Activated CD4-positive, alpha-beta T cell treated with anti-CD3 and anti-CD28 coated beads, Interleukin-2, amount 10 ng/mL, durations not matched to agents 7 days and 5 days (primary cell): ENCODE measurements around the gene MRPL18. TPM values are rescaled to one million over a fixed set of nuclear protein-coding genes. Genes with fewer than 3 reads are reported as not detected.

Experiments
- CTCF ChIA-PET: fragments of 350-600 bp; sonication (Branson Sonifier 250); formaldehyde crosslinking; loops from one replicate; lab custom pipeline; 2021; ENCODE audit warnings: antibody characterized with exemption; lab: Charles Lee
- POLR2A ChIA-PET: fragments of 350-600 bp; sonication (Branson Sonifier 250); formaldehyde crosslinking; loops from one replicate; lab custom pipeline; 2021; ENCODE audit warnings: antibody characterized with exemption; lab: Charles Lee
- DNase-seq: peaks from one replicate; pipeline ENCODE4 v3.0.0-alpha.2; 2020
- H3K27ac Mint-ChIP-seq: one replicate; pipeline ENCODE4 v1.8.0; 2021; ENCODE audit warnings: mild to moderate bottlenecking, moderate library complexity, mixed read lengths
- H3K27me3 Mint-ChIP-seq: one replicate; pipeline ENCODE4 v1.8.0; 2021; ENCODE audit warnings: mixed read lengths
- H3K36me3 Mint-ChIP-seq: one replicate; pipeline ENCODE4 v1.8.0; 2021; ENCODE audit warnings: low read depth, mixed read lengths
- H3K4me1 Mint-ChIP-seq: one replicate; pipeline ENCODE4 v1.8.0; 2021; ENCODE audit warnings: mixed read lengths
- H3K4me3 Mint-ChIP-seq: one replicate; pipeline ENCODE4 v1.8.0; 2021; ENCODE audit warnings: mild to moderate bottlenecking, moderate library complexity, mixed read lengths
- H3K9me3 Mint-ChIP-seq: one replicate; pipeline ENCODE4 v1.8.0; 2021; ENCODE audit warnings: mixed read lengths
- total RNA-seq, 2 experiments: library from RNA; stranded (reverse); gene quantifications; one replicate each; pipeline ENCODE4 v1.2.3, GENCODE V29; 2021

The MRPL18 gene
- total RNA-seq, 2 experiments from 2014 or later, result 65.5 to 73.0 TPM

GRCh38 chr6:159838020-159838744, 47.9 kb downstream of the MRPL18 start:
- Mint-ChIP-seq H3K4me1 (peaks cover 13% of the 10 kb centered on the region), H3K27ac (no peak overlapping the region), H3K36me3 (no peaks in the 10 kb centered on the region), H3K27me3 (peaks cover 1% of the 10 kb centered on the region), H3K4me3 (no peak overlapping the region), H3K9me3 (no peaks in the 10 kb centered on the region)
- POLR2A ChIA-PET, result no interaction called here
- DNase-seq, result no peak
- CTCF ChIA-PET, result no interaction called here

- Mint-ChIP-seq H3K27ac (no peak overlapping the region), H3K4me1 (peaks cover 6% of the 10 kb centered on the region), H3K9me3 (no peaks in the 10 kb centered on the region), H3K27me3 (peaks cover 1% of the 10 kb centered on the region), H3K36me3 (no peaks in the 10 kb centered on the region), H3K4me3 (no peak overlapping the region)
- ChIA-PET POLR2A (no interaction called here), CTCF (no interaction called here)
- DNase-seq, result no peak
These were observed 51.8 kb downstream of the MRPL18 start for GRCh38 chr6:159842035-159842434.

- peaks cover 1% of the 10 kb centered on the region for H3K27me3 Mint-ChIP-seq
- peaks cover 7% of the 10 kb centered on the region for H3K9me3 Mint-ChIP-seq
- DNase-seq, result no peak
- no peak overlapping the region for H3K4me3 Mint-ChIP-seq
- CTCF ChIA-PET, result interaction anchor here (1.2 kb wide), 1 partner anchor 10 kb away, joined by 3 read pairs; no protein-coding TSS in a partner anchor
- no peaks in the 10 kb centered on the region for H3K36me3 Mint-ChIP-seq
- POLR2A ChIA-PET, result no interaction called here
- H3K27ac Mint-ChIP-seq, result no peak overlapping the region
- H3K4me1 Mint-ChIP-seq, result peaks cover 6% of the 10 kb centered on the region
These were observed 54.7 kb downstream of the MRPL18 start for GRCh38 chr6:159844737-159845645.

Other genes with a start within 250 kb of the MRPL18 start
- 10 to 100 TPM; 62.9 to 64.0 TPM for gene SOD2, start 97.2 kb upstream of the MRPL18 start, total RNA-seq
- gene WTAP, start 63.0 kb upstream of the MRPL18 start, total RNA-seq, result 100 to 1,000 TPM; 120 to 131 TPM
- gene ACAT2, start 28.4 kb upstream of the MRPL18 start, total RNA-seq, result 10 to 100 TPM; 58.4 to 65.8 TPM
- gene TCP1, start 865 bp upstream of the MRPL18 start, total RNA-seq, result 100 to 1,000 TPM; 192 to 209 TPM
- gene PNLDC1, start 9.8 kb downstream of the MRPL18 start, total RNA-seq, result under 1 TPM; 0.17 to 0.30 TPM
- not detected for gene MAS1, start 100.5 kb downstream of the MRPL18 start, total RNA-seq
- 10 to 100 TPM; 62.8 to 65.0 TPM for gene IGF2R, start 178.6 kb downstream of the MRPL18 start, total RNA-seq